Measurements from ENCODE around the gene STXBP5. TPM values are rescaled to one million over a fixed set of nuclear protein-coding genes. Genes with fewer than 3 reads are reported as not detected.

The STXBP5 gene
- total RNA-seq, 4 donors from 2014 or later = 15.6 to 41.3 (median 20.4) TPM

- TF ChIP-seq POLR2A (IDR thresholded peaks at IDR 0.05) (no peak), CTCF (IDR thresholded peaks at IDR 0.05 in 4 of 5, conservative IDR thresholded peaks at IDR 0.05 in 1 of 5) (no peak)
- ATAC-seq (no peak), DNase-seq (no peak)
- no peak overlapping the region for H3K4me3 ChIP-seq
- intact Hi-C loops (cut with DNase I; ENCODE audit: low total_unique reads) = no loop called here
- no peaks in the 10 kb centered on the region for H3K4me1 ChIP-seq
- peaks cover 0 to 3% (median 0%) of the 10 kb centered on the region in 3 donors for H3K9me3 ChIP-seq
- in situ Hi-C loops (cut with MboI; ENCODE audit: low sequenced_read_pairs in 4 of 4) = no loop called here
- H3K27ac ChIP-seq = no peak overlapping the region
- no peaks in the 10 kb centered on the region for H3K27me3 ChIP-seq
- peaks cover 0 to 10% of the 10 kb centered on the region in 2 donors for H3K36me3 ChIP-seq
Measured at GRCh38 chr6:147304016-147304415, 99.8 kb downstream of the STXBP5 start.

GRCh38 chr6:147310521-147310920 is 106.3 kb downstream of the STXBP5 start:
- Histone ChIP-seq H3K27ac (no peak overlapping the region), H3K4me1 (no peaks in the 10 kb centered on the region), H3K4me3 (no peak overlapping the region), H3K27me3 (no peaks in the 10 kb centered on the region), H3K9me3 (no peaks in the 10 kb centered on the region), H3K36me3 (peaks cover 0 to 16% of the 10 kb centered on the region in 2 donors)
- in situ Hi-C loops (cut with MboI; ENCODE audit: low sequenced_read_pairs in 4 of 4) = no loop called here
- ATAC-seq (no peak), DNase-seq (no peak)
- intact Hi-C loops (cut with DNase I; ENCODE audit: low total_unique reads) = no loop called here
- TF ChIP-seq POLR2A (IDR thresholded peaks at IDR 0.05) = no peak
- no peak for TF ChIP-seq CTCF (IDR thresholded peaks at IDR 0.05 in 4 of 5, conservative IDR thresholded peaks at IDR 0.05 in 1 of 5)

DNA sequence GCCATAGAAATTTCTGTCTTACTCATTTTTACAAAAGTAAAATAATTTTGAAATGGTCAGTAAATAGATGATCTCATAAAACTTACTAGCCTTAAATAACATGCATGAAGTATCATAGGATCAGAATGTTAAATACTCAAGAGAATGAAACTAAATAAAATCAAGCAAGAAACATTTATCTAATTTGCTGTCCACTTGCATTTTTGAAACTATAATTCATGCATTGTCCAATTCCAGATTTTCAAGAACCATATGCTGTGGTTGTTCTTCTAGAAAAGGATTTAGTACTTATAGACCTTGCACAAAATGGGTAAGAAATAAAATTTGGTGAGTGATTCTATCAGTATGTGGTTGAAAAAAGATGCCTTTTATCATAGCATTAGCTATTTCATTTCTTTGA is 107.0 kb downstream of the STXBP5 start:
- TF ChIP-seq CTCF (IDR thresholded peaks at IDR 0.05 in 4 of 5, conservative IDR thresholded peaks at IDR 0.05 in 1 of 5) (no peak), POLR2A (IDR thresholded peaks at IDR 0.05) (no peak)
- intact Hi-C loops (cut with DNase I; ENCODE audit: low total_unique reads) (no loop called here), in situ Hi-C loops (cut with MboI; ENCODE audit: low sequenced_read_pairs in 4 of 4) (no loop called here)
- Histone ChIP-seq H3K27me3 (no peaks in the 10 kb centered on the region), H3K4me1 (no peaks in the 10 kb centered on the region), H3K9me3 (no peaks in the 10 kb centered on the region), H3K4me3 (no peak overlapping the region), H3K36me3 (peaks cover 0 to 23% of the 10 kb centered on the region in 2 donors), H3K27ac (no peak overlapping the region)
- DNase-seq (no peak), ATAC-seq (no peak)

GRCh38 chr6:147321260-147321659 is 117.0 kb downstream of the STXBP5 start:
- TF ChIP-seq CTCF (IDR thresholded peaks at IDR 0.05 in 4 of 5, conservative IDR thresholded peaks at IDR 0.05 in 1 of 5) (no peak), POLR2A (IDR thresholded peaks at IDR 0.05) (no peak)
- H3K27ac ChIP-seq = no peak overlapping the region

More at GRCh38 chr6:147321260-147321659, 117.0 kb downstream of the STXBP5 start:
- no peak for ATAC-seq
- no peaks in the 10 kb centered on the region for H3K9me3 ChIP-seq
- in situ Hi-C loops (cut with MboI; ENCODE audit: low sequenced_read_pairs in 4 of 4) = no loop called here
- H3K4me1 ChIP-seq = no peaks in the 10 kb centered on the region
- intact Hi-C loops (cut with DNase I; ENCODE audit: low total_unique reads) = no loop called here
- no peak overlapping the region for H3K4me3 ChIP-seq
- DNase-seq = no peak
- H3K36me3 ChIP-seq = peaks cover 0 to 11% of the 10 kb centered on the region in 2 donors
- H3K27me3 ChIP-seq = no peaks in the 10 kb centered on the region
